Activated CD8-positive, alpha-beta T cell treated with anti-CD3 and anti-CD28 coated beads for 36 hours (primary cell): Measurements from ENCODE around the gene ASB10. TPM values are rescaled to one million over a fixed set of nuclear protein-coding genes. Genes with fewer than 3 reads are reported as not detected.

ENCODE experiments used
- ATAC-seq: fragments of 200-7000 bp; cut with Tn5 transposase; one replicate; pipeline ENCODE4 v1.10.0; 2021; ENCODE audit warnings: mild to moderate bottlenecking, moderate library complexity
- CTCF ChIA-PET: fragments of 350-600 bp; sonication (Branson Sonifier 250); formaldehyde crosslinking; loops from one replicate; lab custom pipeline; 2021; ENCODE audit warnings: antibody characterized with exemption; lab: Charles Lee
- POLR2A ChIA-PET: fragments of 350-600 bp; sonication (Branson Sonifier 250); formaldehyde crosslinking; loops from one replicate; lab custom pipeline; 2021; ENCODE audit warnings: antibody characterized with exemption; lab: Charles Lee
- DNase-seq: peaks from one replicate; pipeline ENCODE4 v3.0.0-alpha.2; 2020
- H3K27ac Mint-ChIP-seq: one replicate; pipeline ENCODE4 v1.8.0; 2021; ENCODE audit warnings: mild to moderate bottlenecking, mixed read lengths
- H3K27me3 Mint-ChIP-seq: one replicate; pipeline ENCODE4 v1.8.0; 2021; ENCODE audit warnings: mixed read lengths
- H3K36me3 Mint-ChIP-seq: one replicate; pipeline ENCODE4 v1.8.0; 2021; ENCODE audit warnings: low read depth, mixed read lengths
- H3K4me1 Mint-ChIP-seq: one replicate; pipeline ENCODE4 v1.8.0; 2021; ENCODE audit warnings: low read depth, mixed read lengths
- H3K4me3 Mint-ChIP-seq: one replicate; pipeline ENCODE4 v1.8.0; 2021; ENCODE audit warnings: mild to moderate bottlenecking, moderate library complexity, mixed read lengths
- H3K9me3 Mint-ChIP-seq: one replicate; pipeline ENCODE4 v1.8.0; 2021; ENCODE audit warnings: mixed read lengths
- intact Hi-C: fragments of 100-400 bp; cut with micrococcal nuclease; formaldehyde crosslinking; loops from one replicate; pipeline ENCODE4 v1.10.0; 2022
- total RNA-seq, 2 experiments: library from RNA; stranded (reverse); gene quantifications; one replicate each; pipeline ENCODE4 v1.2.3, GENCODE V29; 2021
- TF ChIP-seq, protein P1 (sequence below): fragments of 200-600 bp; IDR thresholded peaks from one replicate; pipeline ENCODE4 v1.8.0; 2022; ENCODE audit warnings: antibody characterized with exemption, mild to moderate bottlenecking

ASB10 gene
- total RNA-seq, 2 experiments from 2014 or later, result not detected

DNA sequence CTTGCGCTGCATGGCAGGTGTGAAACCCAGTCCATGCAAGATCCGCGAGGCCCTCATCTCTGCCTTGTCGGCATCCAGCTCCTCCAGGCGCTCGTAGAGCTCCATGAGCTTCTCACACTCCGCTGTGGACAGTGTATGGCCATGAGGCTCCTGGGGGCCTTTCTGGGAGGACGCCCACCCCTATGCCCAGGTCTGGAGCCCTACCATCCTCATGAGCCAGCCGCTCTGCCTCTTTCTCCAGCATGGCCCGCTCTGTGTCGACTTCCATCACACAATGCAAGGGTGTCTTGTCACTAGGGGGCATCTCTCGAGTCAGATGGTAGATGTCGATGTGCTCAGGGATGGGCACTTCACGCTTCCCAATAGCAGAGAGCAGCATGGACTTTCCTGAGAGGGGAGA, 36.7 kb upstream of the ASB10 start:
- no peak for DNase-seq
- H3K27me3 Mint-ChIP-seq, result no peaks in the 10 kb centered on the region
- H3K36me3 Mint-ChIP-seq, result peaks cover 54% of the 10 kb centered on the region
- no peaks in the 10 kb centered on the region for H3K9me3 Mint-ChIP-seq
- no peak overlapping the region for H3K4me3 Mint-ChIP-seq
- ChIA-PET POLR2A (interaction anchor here (1.1 to 1.5 kb wide), 5 partner anchors 9 to 13 kb away, joined by 3 to 9 read pairs (median 4); partner anchors contain the start of genes CHPF2 and H2BK1), CTCF (interaction anchor here (1.0 to 1.5 kb wide), 2 partner anchors 21 to 128 kb away, joined by 3 to 8 read pairs; no protein-coding TSS in a partner anchor)
- H3K4me1 Mint-ChIP-seq, result peaks cover 29% of the 10 kb centered on the region
- no peak overlapping the region for H3K27ac Mint-ChIP-seq
- TF ChIP-seq, protein P1, sequence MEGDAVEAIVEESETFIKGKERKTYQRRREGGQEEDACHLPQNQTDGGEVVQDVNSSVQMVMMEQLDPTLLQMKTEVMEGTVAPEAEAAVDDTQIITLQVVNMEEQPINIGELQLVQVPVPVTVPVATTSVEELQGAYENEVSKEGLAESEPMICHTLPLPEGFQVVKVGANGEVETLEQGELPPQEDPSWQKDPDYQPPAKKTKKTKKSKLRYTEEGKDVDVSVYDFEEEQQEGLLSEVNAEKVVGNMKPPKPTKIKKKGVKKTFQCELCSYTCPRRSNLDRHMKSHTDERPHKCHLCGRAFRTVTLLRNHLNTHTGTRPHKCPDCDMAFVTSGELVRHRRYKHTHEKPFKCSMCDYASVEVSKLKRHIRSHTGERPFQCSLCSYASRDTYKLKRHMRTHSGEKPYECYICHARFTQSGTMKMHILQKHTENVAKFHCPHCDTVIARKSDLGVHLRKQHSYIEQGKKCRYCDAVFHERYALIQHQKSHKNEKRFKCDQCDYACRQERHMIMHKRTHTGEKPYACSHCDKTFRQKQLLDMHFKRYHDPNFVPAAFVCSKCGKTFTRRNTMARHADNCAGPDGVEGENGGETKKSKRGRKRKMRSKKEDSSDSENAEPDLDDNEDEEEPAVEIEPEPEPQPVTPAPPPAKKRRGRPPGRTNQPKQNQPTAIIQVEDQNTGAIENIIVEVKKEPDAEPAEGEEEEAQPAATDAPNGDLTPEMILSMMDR, result no peak
- no peak for ATAC-seq
- intact Hi-C loops, result no loop called here

DNA sequence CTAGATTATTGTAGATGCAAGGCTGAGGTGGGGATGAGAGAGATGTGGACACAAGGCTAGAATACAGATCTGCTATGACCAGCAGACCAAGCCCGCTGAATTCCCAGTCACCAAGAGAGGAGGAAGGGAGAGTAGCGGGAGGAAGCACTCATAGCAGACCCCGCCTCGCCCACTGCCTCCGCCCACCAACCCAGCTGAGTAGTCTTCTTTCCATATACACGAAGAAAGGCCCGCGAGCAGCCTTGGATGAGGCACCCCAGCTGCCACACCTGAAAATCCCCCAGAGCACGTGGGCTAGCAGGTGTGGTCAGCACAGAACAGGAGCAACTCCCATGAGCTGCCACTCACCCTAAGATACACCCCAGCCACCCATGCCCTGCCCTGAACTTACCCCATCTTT, 31.1 kb upstream of the ASB10 start:
- ATAC-seq (no peak), DNase-seq (no peak)
- POLR2A ChIA-PET, result interaction anchor here (1.5 kb wide), 1 partner anchor 8 kb away, joined by 3 read pairs; the partner anchor contains the start of gene H2BK1
- Mint-ChIP-seq H3K27ac (no peak overlapping the region), H3K4me1 (peaks cover 2% of the 10 kb centered on the region), H3K9me3 (no peaks in the 10 kb centered on the region), H3K4me3 (no peak overlapping the region), H3K27me3 (no peaks in the 10 kb centered on the region), H3K36me3 (peaks cover 54% of the 10 kb centered on the region)
- CTCF ChIA-PET, result interaction anchor here (1.9 kb wide), 1 partner anchor 26 kb away, joined by 5 read pairs; no protein-coding TSS in a partner anchor
- TF ChIP-seq, protein P1, result no peak
- intact Hi-C loops, result no loop called here

DNA sequence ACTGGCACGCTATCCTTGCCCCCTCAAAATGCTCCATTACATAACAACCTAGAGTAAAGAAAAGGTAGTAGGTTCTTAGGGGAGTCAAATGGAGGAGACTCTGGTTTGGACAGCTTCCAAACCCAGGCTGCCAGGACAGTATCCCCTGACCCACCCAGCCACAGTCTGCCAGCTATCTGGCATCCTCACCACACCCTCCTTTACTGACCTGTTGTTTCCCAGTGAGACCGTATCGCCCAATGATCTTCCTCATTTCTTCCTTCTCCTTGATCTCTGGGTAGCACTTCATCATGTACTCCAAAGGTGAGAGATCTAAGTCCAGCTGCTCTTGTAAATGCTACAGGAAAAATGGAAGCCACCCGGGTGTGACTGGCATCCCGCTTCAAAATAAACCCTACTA, 28.3 kb upstream of the ASB10 start:
- no peak overlapping the region for H3K27ac Mint-ChIP-seq
- intact Hi-C loops, result no loop called here
- no peaks in the 10 kb centered on the region for H3K27me3 Mint-ChIP-seq
- no peaks in the 10 kb centered on the region for H3K9me3 Mint-ChIP-seq
- no peak for DNase-seq
- ChIA-PET CTCF (interaction anchor here (0.6 to 1.3 kb wide), 2 partner anchors 11 to 45 kb away, joined by 3 read pairs; partner anchors contain the start of gene ABCF2), POLR2A (interaction anchor here (1.4 to 2.4 kb wide), 3 partner anchors 9 to 11 kb away, joined by 3 to 9 read pairs (median 4); partner anchors contain the start of gene ABCF2)
- TF ChIP-seq, protein P1, result no peak
- no peak for ATAC-seq
- no peak overlapping the region for H3K4me3 Mint-ChIP-seq
- peaks cover 49% of the 10 kb centered on the region for H3K36me3 Mint-ChIP-seq
- peaks cover under 1% of the 10 kb centered on the region for H3K4me1 Mint-ChIP-seq

DNA sequence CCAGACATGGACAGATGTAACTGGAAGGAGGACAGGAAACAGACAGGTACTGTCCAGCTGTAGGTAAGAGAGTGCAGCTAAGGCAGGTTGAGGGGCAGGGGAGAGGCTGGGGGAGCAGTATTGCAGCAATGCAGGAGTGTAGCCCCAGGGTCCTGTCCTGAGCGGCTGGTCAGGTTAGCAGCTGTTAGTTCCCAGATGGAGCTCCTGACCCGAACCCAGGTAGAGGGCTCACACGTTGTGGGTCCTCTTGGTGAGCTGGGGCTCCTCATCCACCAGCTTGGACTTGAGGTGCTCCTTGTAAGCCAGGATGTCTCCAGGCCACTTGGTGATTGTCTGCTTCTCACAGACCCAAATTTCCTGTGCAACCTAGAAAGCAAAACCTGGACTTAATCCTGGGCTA, 26.8 kb upstream of the ASB10 start:
- H3K9me3 Mint-ChIP-seq, result no peaks in the 10 kb centered on the region
- H3K36me3 Mint-ChIP-seq, result peaks cover 42% of the 10 kb centered on the region
- no peaks in the 10 kb centered on the region for H3K4me1 Mint-ChIP-seq
- DNase-seq (no peak), ATAC-seq (no peak)
- intact Hi-C loops, result no loop called here
- H3K4me3 Mint-ChIP-seq, result no peak overlapping the region
- H3K27me3 Mint-ChIP-seq, result no peaks in the 10 kb centered on the region
- ChIA-PET POLR2A (interaction anchor here (1.4 to 2.4 kb wide), 3 partner anchors 9 to 13 kb away, joined by 3 to 9 read pairs (median 4); partner anchors contain the start of gene ABCF2), CTCF (interaction anchor here (1.0 to 1.5 kb wide), 3 partner anchors 12 to 90 kb away, joined by 3 to 6 read pairs (median 4); no protein-coding TSS in a partner anchor)
- TF ChIP-seq, protein P1, result no peak
- no peak overlapping the region for H3K27ac Mint-ChIP-seq

DNA sequence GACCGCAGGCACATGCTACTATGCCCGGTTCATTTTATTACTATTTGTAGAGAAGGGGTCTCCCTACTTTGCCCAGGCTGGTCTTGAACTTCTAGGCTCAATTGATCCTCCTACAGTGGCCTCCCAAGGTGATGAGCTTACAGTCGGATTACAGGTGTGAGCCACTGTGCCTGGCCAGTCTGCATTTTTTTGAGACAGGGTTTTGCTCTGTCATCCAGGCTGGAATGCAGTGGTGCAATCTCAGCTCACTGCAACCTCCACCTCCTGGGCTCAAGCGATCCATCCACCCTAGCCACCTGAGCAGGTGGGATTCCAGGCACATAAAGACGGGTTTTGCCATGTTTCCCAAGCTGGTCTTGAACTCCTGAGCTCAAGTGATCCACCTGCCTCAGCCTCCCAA, 25.6 kb upstream of the ASB10 start:
- Mint-ChIP-seq H3K36me3 (peaks cover 31% of the 10 kb centered on the region), H3K27me3 (no peaks in the 10 kb centered on the region), H3K9me3 (no peaks in the 10 kb centered on the region), H3K27ac (no peak overlapping the region), H3K4me1 (peaks cover 7% of the 10 kb centered on the region), H3K4me3 (no peak overlapping the region)
- CTCF ChIA-PET, result interaction anchor here (0.9 to 1.4 kb wide), 3 partner anchors 13 to 89 kb away, joined by 3 to 6 read pairs (median 3); no protein-coding TSS in a partner anchor
- POLR2A ChIA-PET, result interaction anchor here (1.2 to 1.6 kb wide), 2 partner anchors 10 to 12 kb away, joined by 3 to 4 read pairs; no protein-coding TSS in a partner anchor
- DNase-seq (no peak), ATAC-seq (no peak)
- intact Hi-C loops, result no loop called here
- TF ChIP-seq, protein P1, result no peak
